ENCODE measurements around the gene C16orf78. TPM values are rescaled to one million over a fixed set of nuclear protein-coding genes. Genes with fewer than 3 reads are reported as not detected.

Gene C16orf78
- total RNA-seq, 4 donors from 2014 or later, result not detected

- no peak for DNase-seq
- Histone ChIP-seq H3K27me3 (no peaks in the 10 kb centered on the region), H3K36me3 (no peaks in the 10 kb centered on the region), H3K9me3 (no peaks in the 10 kb centered on the region), H3K4me1 (no peaks in the 10 kb centered on the region), H3K4me3 (replicated peaks in 1 of 3) (no peak overlapping the region), H3K27ac (no peak overlapping the region)
- intact Hi-C loops (cut with DNase I), result no loop called here
- TF ChIP-seq, protein P1, sequence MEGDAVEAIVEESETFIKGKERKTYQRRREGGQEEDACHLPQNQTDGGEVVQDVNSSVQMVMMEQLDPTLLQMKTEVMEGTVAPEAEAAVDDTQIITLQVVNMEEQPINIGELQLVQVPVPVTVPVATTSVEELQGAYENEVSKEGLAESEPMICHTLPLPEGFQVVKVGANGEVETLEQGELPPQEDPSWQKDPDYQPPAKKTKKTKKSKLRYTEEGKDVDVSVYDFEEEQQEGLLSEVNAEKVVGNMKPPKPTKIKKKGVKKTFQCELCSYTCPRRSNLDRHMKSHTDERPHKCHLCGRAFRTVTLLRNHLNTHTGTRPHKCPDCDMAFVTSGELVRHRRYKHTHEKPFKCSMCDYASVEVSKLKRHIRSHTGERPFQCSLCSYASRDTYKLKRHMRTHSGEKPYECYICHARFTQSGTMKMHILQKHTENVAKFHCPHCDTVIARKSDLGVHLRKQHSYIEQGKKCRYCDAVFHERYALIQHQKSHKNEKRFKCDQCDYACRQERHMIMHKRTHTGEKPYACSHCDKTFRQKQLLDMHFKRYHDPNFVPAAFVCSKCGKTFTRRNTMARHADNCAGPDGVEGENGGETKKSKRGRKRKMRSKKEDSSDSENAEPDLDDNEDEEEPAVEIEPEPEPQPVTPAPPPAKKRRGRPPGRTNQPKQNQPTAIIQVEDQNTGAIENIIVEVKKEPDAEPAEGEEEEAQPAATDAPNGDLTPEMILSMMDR (IDR thresholded peaks at IDR 0.05), result no peak
- TF ChIP-seq POLR2A (IDR thresholded peaks at IDR 0.05), result no peak
- WGBS, 2 donors, result 74 to 81% methylated on average over 5 of the region's 5 CpGs
These were observed 29.2 kb upstream of the C16orf78 start for GRCh38 chr16:49344401-49344800.

GRCh38 chr16:49345829-49346228 is 27.8 kb upstream of the C16orf78 start:
- intact Hi-C loops (cut with DNase I), result no loop called here
- Histone ChIP-seq H3K36me3 (no peaks in the 10 kb centered on the region), H3K9me3 (no peaks in the 10 kb centered on the region), H3K27ac (no peak overlapping the region), H3K4me1 (no peaks in the 10 kb centered on the region), H3K4me3 (replicated peaks in 1 of 3) (no peak overlapping the region), H3K27me3 (peaks cover 3% of the 10 kb centered on the region)
- no peak for DNase-seq
- TF ChIP-seq POLR2A (IDR thresholded peaks at IDR 0.05), result no peak
- TF ChIP-seq, protein P1 (IDR thresholded peaks at IDR 0.05), result no peak
- 27 to 32% methylated on average over 4 of the region's 4 CpGs for WGBS, 2 donors

GRCh38 chr16:49346459-49346858 is 27.1 kb upstream of the C16orf78 start:
- Histone ChIP-seq H3K4me3 (replicated peaks in 1 of 3) (no peak overlapping the region), H3K27ac (no peak overlapping the region), H3K9me3 (no peaks in the 10 kb centered on the region), H3K27me3 (peaks cover 3% of the 10 kb centered on the region), H3K4me1 (no peaks in the 10 kb centered on the region), H3K36me3 (no peaks in the 10 kb centered on the region)
- TF ChIP-seq, protein P1 (IDR thresholded peaks at IDR 0.05), result no peak
- TF ChIP-seq POLR2A (IDR thresholded peaks at IDR 0.05), result no peak
- 58 to 66% methylated on average over 2 of the region's 2 CpGs for WGBS, 2 donors
- intact Hi-C loops (cut with DNase I), result no loop called here
- DNase-seq, result no peak

GRCh38 chr16:49347476-49347875 is 26.1 kb upstream of the C16orf78 start:
- WGBS, 2 donors, result 52 to 60% methylated on average over 2 of the region's 2 CpGs
- no peaks in the 10 kb centered on the region for H3K4me1 ChIP-seq
- no peak overlapping the region for H3K4me3 ChIP-seq (replicated peaks in 1 of 3)
- intact Hi-C loops (cut with DNase I), result no loop called here
- no peaks in the 10 kb centered on the region for H3K36me3 ChIP-seq
- H3K27me3 ChIP-seq, result peaks cover 3% of the 10 kb centered on the region
- no peaks in the 10 kb centered on the region for H3K9me3 ChIP-seq
- TF ChIP-seq POLR2A (IDR thresholded peaks at IDR 0.05), result no peak
- TF ChIP-seq, protein P1 (IDR thresholded peaks at IDR 0.05), result no peak
- no peak overlapping the region for H3K27ac ChIP-seq
- no peak for DNase-seq

DNA sequence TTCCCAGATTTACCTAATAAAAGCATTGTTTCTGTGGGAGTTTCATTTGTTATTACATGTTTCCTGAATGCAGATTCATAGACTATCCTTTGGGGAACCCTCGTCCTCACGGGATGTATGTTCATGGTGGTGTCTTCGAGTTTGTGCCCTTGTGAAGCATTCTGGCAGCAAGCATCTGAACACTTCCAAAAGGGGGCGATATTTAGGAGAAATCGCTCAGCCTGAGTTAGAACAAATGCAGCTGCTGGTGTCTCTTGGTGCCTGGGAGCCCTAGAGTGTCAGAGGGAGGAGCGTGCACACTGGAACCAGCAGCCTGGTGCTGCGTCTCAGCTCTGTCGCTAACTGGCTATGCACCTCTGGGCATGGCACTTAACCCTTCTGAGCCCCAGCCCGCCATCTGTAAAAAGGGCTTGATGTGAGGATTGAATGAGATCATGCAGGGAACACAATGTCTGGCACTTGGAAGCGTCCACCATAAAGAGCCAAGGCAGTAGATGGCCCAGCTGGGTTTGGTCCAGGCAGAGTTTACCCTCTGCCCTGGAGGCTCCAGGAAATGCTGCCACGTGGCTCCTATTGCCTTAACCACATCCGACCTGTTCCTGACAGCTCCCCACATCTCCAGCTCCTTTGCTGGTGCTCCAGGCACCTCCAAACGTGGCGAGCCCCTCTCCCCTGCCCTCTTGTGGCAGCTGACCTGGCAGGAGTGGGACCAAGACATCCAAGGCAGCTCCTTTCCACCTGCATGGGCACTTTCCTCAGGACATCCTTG is 25.0 kb upstream of the C16orf78 start:
- Histone ChIP-seq H3K4me1 (no peaks in the 10 kb centered on the region), H3K27me3 (peaks cover 3% of the 10 kb centered on the region), H3K36me3 (no peaks in the 10 kb centered on the region), H3K4me3 (replicated peaks in 1 of 3) (no peak overlapping the region), H3K9me3 (no peaks in the 10 kb centered on the region), H3K27ac (no peak overlapping the region)
- TF ChIP-seq, protein P1 (IDR thresholded peaks at IDR 0.05), result no peak
- no peak for TF ChIP-seq POLR2A (IDR thresholded peaks at IDR 0.05)
- WGBS, 2 donors, result 46 to 53% methylated on average over 13 to 14 of the region's 14 CpGs
- intact Hi-C loops (cut with DNase I), result no loop called here
- DNase-seq, result no peak
